ENCODE data around the gene CHPF2.

The CHPF2 gene

DNA sequence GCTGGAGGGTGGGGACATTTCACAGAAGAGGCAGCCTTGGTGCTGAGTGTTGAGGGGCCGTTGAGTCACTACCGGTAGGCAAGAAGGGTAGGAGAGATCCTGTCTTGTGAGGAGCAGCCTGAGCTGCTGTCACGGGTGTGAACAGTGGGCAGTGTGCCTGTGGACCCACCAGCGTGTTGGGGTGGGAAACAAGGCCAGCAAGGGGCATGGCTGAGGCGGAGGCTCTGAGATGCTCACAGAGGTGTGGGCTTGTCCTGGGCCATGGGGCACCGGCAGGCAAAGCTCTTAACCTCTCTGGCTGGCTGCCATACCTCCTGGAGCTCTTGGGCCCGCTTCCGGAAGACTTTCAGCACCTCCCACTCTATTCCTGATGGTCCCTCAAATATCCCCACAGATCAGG lies 49.8 kb downstream of the CHPF2 start (continued):
- no peak for TF ChIP-seq TSHZ1 (tag by site-specific recombination; IDR thresholded peaks at IDR 0.05; ENCODE audit: borderline replicate concordance)

GRCh38 chr7:151283302-151283701 lies 51.0 kb downstream of the CHPF2 start:
- ChIA-PET POLR2A (no interaction called here), CTCF (interaction anchor here (1.0 kb wide), 1 partner anchor 111 kb away, joined by 5 read pairs; no protein-coding TSS in a partner anchor)
- Histone ChIP-seq H3K27ac (ENCODE audit: extremely low read depth, low read depth, low read length) (no peak overlapping the region), H3K36me3 (ENCODE audit: control insufficient read depth in 2 of 2, insufficient read depth in 1 of 2, low read length in 2 of 2) (no peaks in the 10 kb centered on the region), H3K4me1 (ENCODE audit: control insufficient read depth, insufficient read depth, low read length) (no peaks in the 10 kb centered on the region), H3K9me3 (ENCODE audit: control insufficient read depth, insufficient read depth, low read depth, low read length) (no peaks in the 10 kb centered on the region), H3K4me3 (ENCODE audit: low read depth, low read length) (no peak overlapping the region)
- TF ChIP-seq ZBTB7A (tag by site-specific recombination; IDR thresholded peaks at IDR 0.05; ENCODE audit: low read depth) = no peak
- TF ChIP-seq ZNF623 (tag by site-specific recombination; IDR thresholded peaks at IDR 0.05) = no peak
- TF ChIP-seq ZBTB20 (tag by site-specific recombination; IDR thresholded peaks at IDR 0.05) = no peak
- TF ChIP-seq ZNF248 (tag by site-specific recombination; IDR thresholded peaks at IDR 0.05) = no peak
- no peak for TF ChIP-seq FEZF1 (tag by site-specific recombination; IDR thresholded peaks at IDR 0.05)
- no peak for TF ChIP-seq ZNF555 (tag by site-specific recombination; conservative IDR thresholded peaks at IDR 0.05)
- TF ChIP-seq RBAK (tag by site-specific recombination; IDR thresholded peaks at IDR 0.05) = no peak

DNA sequence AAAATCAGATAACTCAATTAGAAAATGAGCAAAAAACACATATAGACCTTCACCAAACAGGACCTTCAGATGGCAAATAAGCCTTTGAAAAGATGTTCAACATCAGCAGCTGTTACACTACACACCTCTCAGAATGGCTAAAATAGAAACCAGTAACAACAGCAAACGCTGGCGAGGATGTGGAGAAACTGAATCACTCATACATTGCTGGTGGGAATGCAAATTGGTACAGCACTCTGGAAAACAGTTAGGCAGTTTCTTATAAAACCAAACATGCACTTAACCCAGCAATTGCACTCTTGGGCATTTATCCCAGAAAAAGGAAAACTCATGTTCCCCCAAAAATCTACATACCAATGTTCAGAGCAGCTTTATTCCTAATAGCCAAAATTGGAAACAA lies 53.9 kb downstream of the CHPF2 start:
- Histone ChIP-seq H3K27ac (ENCODE audit: extremely low read depth, low read depth, low read length) (no peak overlapping the region), H3K4me3 (ENCODE audit: low read depth, low read length) (no peak overlapping the region), H3K4me1 (ENCODE audit: control insufficient read depth, insufficient read depth, low read length) (no peaks in the 10 kb centered on the region), H3K9me3 (ENCODE audit: control insufficient read depth, insufficient read depth, low read depth, low read length) (no peaks in the 10 kb centered on the region), H3K36me3 (ENCODE audit: control insufficient read depth in 2 of 2, insufficient read depth in 1 of 2, low read length in 2 of 2) (no peaks in the 10 kb centered on the region)
- ChIA-PET POLR2A (interaction anchor here (1.0 kb wide), 1 partner anchor 9 kb away, joined by 4 read pairs; no protein-coding TSS in a partner anchor), CTCF (interaction anchor here (0.7 to 1.5 kb wide), 3 partner anchors 24 to 58 kb away, joined by 3 to 5 read pairs (median 4); no protein-coding TSS in a partner anchor)
- TF ChIP-seq ZNF529 (tag by site-specific recombination; IDR thresholded peaks at IDR 0.05; ENCODE audit: insufficient replicate concordance) (no peak), AEBP2 (tag by site-specific recombination; IDR thresholded peaks at IDR 0.05; ENCODE audit: borderline replicate concordance) (no peak), ZNF623 (tag by site-specific recombination; IDR thresholded peaks at IDR 0.05) (no peak), ZBTB7A (tag by site-specific recombination; IDR thresholded peaks at IDR 0.05; ENCODE audit: low read depth) (no peak), ZNF548 (tag by site-specific recombination; IDR thresholded peaks at IDR 0.05) (no peak), ZNF24 (tag by site-specific recombination; IDR thresholded peaks at IDR 0.05) (no peak), ZNF2 (tag by site-specific recombination; IDR thresholded peaks at IDR 0.05) (no peak), ZNF394 (tag by site-specific recombination; IDR thresholded peaks at IDR 0.05; ENCODE audit: borderline replicate concordance) (no peak), ZFP69B (tag by site-specific recombination; IDR thresholded peaks at IDR 0.05) (no peak), ZNF37A (tag by site-specific recombination; IDR thresholded peaks at IDR 0.05) (no peak)
- TF ChIP-seq, protein P1, sequence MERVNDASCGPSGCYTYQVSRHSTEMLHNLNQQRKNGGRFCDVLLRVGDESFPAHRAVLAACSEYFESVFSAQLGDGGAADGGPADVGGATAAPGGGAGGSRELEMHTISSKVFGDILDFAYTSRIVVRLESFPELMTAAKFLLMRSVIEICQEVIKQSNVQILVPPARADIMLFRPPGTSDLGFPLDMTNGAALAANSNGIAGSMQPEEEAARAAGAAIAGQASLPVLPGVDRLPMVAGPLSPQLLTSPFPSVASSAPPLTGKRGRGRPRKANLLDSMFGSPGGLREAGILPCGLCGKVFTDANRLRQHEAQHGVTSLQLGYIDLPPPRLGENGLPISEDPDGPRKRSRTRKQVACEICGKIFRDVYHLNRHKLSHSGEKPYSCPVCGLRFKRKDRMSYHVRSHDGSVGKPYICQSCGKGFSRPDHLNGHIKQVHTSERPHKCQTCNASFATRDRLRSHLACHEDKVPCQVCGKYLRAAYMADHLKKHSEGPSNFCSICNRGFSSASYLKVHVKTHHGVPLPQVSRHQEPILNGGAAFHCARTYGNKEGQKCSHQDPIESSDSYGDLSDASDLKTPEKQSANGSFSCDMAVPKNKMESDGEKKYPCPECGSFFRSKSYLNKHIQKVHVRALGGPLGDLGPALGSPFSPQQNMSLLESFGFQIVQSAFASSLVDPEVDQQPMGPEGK (tag by site-specific recombination; IDR thresholded peaks at IDR 0.05) = no peak
